GM21360 (cell line): Measurements from ENCODE around the gene ZGRF1.
"Not testable (repeated sequence)": the region's sequence is repeated elsewhere in the genome, so short reads cannot be mapped to it uniquely, and the experiment has no call there.

Experiments used
- ATAC-seq: cut with Tn5 transposase; IDR thresholded peaks from one replicate; pipeline ENCODE4 v1.9.1; 2021; ENCODE audit warnings: mild to moderate bottlenecking, moderate library complexity; ENCODE audit not compliant: unreplicated experiment

ZGRF1 gene

GRCh38 chr4:112642526-112642925 is 5.8 kb upstream of the ZGRF1 start:
- ATAC-seq: no peak

GRCh38 chr4:112637552-112637866 is 800 bp upstream of the ZGRF1 start:
- no peak for ATAC-seq

GRCh38 chr4:112633477-112634235 is 3.1 kb downstream of the ZGRF1 start:
- ATAC-seq: no peak

- no peak for ATAC-seq
Observed at GRCh38 chr4:112626228-112626627, 10.5 kb downstream of the ZGRF1 start.

GRCh38 chr4:112616984-112617383 is 19.7 kb downstream of the ZGRF1 start:
- no peak for ATAC-seq

DNA sequence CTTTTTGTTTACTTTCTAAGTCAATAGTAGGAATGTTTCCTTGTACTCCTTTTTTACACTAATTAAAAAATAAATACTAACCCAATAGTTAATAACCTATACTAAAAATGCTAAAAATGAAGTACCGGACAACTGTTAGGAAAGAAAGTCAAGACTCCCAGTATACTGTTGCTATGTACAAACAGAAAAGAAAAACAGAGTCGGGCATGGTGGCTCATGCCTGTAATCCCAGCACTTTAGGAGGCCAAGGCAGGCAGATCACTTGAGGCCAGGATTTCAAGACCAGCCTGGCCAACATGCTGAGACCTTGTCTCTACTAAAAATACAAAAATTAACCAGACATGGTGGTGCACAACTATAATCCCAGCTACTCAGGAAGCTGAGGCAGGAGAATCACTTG is 23.9 kb downstream of the ZGRF1 start:
- ATAC-seq: not testable (repeated sequence)

DNA sequence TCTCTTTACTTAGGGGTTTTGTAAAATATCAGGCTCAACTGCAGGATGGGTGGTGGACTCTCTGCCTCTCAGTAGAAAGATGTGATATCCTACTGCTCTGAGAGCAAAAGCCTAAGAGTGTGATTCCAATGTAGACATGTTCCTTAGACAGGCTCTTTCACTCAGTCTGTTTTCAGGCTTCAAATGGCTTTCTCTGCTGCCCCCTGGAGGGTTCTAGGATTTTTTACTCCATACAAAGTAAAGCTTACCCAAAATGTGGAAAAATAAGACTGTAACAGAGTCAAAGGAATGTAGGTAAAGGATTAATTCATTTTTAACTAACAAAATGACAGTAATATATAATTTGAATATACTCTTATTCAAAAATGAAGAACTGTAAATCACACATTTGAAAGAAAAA is 32.1 kb downstream of the ZGRF1 start:
- peak; percentile 67 for ATAC-seq

DNA sequence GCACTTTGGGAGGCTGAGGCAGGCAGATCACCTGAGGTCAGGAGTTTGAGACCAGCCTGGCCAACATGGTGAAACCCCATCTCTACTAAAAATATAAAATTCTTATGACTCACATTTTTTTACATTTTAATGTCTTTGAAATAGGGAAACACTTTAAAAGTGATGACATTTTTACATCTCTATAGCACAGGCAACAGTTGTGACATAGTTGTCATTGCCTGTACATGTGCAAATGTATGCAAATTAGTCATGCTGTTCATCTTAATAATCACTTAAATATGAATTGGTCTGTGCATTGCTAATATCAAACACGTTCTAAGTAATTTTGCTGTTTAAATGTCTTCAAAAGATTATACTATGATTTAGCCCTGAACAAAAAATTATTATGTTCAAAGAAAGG is 41.7 kb downstream of the ZGRF1 start:
- ATAC-seq: no peak

DNA sequence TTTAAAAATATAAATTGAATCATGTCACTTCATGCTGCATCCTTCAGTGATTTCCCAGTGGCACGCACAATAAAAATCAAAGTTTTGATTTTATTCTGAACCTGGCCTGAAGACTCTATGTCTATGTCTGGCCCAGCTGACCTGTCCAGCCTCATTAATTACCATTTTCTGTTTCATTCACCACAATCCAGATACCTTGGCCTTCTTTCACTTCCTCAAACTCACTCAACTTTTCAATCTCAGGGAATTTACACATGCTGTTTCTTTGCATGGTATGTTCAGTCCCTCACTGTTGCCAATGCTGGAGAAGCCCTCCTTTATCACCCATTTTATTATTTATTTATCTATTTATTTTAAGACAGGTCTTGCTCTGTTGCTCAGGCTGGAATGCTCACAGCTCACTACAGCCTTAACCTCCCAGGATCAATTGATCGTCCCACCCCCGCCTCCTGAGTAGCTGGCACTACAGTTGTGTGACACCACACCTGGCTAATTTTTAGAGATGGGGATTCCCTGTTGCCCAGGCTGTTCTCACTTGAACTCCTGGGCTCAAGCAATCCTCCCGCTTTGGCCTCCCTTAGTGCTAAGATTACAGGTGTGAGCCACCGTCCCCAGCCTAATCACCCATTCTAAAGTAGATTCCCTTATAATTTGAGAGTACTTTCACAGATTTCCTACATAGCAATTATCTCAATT is 43.1 kb downstream of the ZGRF1 start:
- no peak for ATAC-seq

DNA sequence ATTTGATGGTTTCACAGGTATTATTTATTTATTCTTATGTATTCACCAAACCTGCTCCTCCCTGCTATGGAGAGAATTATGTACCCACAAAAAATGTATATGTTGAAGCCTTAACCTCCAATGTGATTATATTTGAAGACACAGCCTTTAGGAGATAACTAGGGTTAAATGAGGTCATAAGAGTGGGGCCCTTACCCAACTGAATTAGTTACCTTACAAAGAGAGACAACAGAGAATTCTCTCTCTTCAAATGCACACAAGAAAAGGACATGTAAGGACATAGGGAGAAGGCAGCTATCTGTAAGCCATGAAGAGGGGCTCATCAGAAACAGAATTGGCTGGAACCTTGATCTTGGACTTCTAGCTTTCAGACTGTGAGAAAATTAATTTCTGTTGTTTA is 44.0 kb downstream of the ZGRF1 start:
- ATAC-seq: no peak

GRCh38 chr4:112591593-112591992 is 45.1 kb downstream of the ZGRF1 start:
- no peak for ATAC-seq

DNA sequence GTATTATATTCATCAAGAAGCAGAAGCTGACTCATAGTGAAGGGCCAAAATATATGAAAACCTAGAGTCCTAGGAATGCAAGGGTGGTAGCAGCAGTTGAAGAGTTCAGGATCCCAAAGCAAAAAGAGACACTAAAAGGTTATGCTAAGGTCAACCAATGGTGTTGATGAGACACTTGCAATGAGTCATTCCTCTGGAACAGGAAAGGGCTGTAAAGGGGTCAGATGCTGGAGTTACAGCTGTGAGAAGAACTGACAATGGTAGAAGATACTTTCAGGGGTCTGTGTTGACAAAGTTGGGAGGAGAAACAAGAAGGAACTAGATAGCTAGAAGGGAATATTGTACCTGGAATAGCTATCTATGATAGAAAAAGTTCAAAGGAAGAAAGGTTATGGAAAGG is 47.5 kb downstream of the ZGRF1 start:
- no peak for ATAC-seq

DNA sequence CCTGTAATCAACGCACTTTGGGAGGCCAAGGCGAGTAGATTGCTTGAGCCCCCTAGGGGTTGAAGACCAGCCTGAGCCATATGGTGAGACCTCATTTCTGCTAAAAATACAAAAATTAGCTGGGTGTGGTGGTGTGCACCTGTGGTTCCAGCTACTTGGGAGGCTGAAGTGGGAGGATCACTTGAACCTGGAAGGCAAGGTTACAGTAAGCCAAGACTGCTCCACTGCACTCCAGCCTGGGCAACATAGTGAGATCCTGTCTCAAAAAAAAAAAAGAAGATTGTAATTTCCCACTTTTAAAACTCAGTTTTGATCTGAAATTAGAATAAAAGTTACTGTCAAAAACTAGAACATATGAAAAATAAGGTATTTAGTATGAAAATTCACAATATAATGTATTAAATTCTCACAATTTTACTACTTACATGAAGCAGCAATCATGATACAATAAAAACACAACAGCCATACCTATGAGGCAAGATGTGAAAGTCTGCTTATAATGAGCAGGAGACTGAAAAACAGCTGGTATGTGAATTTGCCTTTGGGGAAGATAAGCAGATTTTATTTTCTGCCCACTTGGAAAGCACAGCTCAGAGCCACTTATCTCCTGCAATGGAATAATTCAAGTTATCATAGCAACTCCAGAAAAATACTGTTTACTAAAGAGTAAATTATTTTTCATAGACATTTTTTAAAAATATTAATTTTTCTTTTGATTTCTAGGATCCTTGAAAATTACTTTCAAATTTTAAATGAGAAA is 50.6 kb downstream of the ZGRF1 start:
- ATAC-seq: no peak

- ATAC-seq: no peak
Observed at GRCh38 chr4:112567536-112567935, 69.2 kb downstream of the ZGRF1 start.

DNA sequence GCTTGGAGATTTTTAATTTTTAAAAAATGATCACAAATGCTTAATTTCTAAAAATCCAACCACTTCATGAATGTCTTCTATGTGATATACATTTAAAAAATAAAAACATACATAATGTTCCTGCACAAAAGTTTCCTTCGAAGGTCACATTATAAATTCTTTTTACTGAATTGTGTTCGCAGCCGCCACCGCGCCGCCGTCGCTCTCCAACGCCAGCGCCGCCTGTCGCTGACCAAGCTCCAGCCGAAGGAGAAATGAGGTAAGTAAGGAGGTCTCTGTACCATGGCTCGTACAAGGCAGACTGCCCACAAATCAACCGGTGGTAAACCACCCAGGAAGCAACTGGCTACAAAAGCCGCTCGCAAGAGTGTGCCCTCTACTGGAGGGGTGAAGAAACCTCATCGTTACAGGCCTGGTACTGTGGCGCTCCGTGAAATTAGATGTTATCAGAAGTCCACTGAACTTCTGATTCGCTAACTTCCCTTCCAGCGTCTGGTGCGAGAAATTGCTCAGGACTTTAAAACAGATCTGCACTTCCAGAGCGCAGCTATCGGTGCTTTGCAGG is 71.9 kb downstream of the ZGRF1 start:
- ATAC-seq: no peak

DNA sequence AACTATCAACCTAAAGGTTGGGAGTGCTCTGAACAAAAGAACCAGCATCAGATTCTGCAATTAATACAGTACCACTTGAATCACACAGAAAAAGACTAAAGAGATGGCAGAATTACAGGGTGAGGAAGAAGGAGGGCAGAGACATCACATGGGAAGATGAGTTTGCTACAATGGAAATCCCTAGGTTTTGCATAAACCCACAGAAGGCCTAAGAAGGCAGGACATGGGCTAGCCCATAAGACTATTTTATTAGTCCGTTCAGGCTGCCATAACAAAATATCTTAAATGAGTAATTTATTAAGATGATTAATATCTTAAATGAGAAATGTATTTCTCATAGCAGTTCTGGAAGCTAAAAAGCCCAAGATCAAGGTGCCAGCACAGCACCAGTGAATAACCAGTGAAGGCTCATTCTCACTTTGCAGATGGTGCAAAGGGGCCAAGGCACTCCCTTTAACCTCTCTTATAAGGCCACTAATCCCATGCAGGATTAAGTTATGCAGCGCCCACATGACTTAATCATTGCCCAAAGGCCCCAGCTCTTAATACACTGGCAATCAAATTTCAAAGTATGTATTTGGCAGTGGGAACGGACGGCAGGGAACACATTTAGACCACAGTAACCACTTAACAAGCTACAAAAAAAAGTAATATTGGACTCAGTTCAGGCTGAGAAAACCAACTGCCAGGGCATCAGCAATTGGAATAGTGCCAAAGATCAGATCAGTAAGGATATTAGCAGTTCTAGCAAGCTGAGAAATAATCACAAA is 73.1 kb downstream of the ZGRF1 start:
- no peak for ATAC-seq

- ATAC-seq: no peak
Observed at GRCh38 chr4:112562254-112562879, 74.3 kb downstream of the ZGRF1 start.

DNA sequence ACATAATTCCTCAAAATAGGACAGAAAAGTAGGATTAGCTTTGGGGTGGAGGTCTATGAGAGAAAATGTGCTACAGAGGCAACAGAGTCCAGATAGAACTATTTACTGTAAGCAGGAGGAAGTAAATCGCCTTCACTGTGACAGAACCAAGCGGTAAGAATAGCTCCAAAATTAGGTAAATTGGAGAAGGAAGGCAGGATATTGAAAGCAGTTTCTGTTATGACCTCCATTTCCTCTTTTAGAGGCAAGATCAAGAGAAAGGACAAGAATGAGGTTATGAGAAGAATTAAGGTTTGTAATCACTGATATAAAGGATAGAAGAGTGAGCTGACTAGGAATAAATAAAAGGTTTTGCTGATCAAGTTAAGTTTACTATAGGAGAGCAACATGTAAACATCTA is 76.6 kb downstream of the ZGRF1 start:
- ATAC-seq: no peak

DNA sequence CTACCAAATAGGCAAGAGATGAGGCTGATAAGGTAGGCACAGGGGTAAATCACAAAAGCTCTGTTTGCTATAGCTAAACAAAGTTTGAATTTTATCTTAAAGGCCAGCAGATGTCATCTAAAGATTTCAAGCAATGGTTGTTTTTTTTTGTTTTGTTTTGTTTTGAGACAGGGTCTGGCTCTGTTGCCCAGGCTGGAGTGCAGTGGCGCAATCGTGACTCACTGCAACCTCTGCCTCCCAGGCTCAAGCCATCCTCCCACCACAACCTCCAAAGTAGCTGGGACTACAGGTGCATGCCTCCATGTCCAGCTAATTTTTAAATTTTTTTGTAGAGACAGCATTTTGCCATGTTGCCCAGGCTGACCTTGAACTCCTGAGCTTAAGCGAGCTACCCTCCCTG is 77.7 kb downstream of the ZGRF1 start:
- no peak for ATAC-seq

DNA sequence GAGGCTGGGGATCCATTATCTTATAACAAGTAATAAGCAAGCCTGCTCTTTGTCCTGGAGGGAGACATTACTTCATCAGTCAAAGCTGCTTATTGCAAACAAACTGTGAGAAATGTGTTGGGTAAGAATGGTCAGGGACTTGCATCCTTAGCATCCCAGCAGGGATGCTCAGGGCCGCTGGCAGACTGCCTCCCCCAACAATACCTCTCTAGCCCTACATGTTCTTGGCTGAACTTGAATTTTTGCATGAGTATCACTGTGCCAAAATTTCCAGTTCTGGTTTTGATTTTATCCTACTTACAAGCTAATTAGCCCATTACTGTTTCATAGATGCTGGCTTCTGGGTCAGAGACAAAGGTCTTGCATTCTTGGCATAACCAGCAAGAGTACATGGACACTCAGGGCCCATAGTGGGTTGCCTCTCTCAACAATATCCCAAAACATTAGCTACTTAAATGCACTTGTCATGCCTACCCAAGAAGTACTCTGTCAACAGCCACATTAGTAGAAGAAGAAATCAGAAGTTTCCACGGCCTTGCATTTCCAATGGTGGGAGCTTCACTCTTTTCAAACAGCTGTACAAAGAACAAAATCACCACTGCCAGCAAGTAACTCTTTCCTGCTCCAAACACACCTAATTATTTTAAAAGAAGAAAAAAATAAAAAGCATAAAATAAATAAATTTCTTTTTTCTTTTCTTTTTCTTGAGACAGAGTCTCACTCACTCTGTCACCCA is 78.9 kb downstream of the ZGRF1 start:
- ATAC-seq: no peak
